GM21529 (cell line): Measurements from ENCODE around the gene CMIP.

Source experiments
- ATAC-seq: cut with Tn5 transposase; IDR thresholded peaks from one replicate; pipeline ENCODE4 v1.9.1; 2021; ENCODE audit not compliant: unreplicated experiment

Gene CMIP

GRCh38 chr16:81629896-81630634 is 185.5 kb downstream of the CMIP start:
- ATAC-seq, result no peak

GRCh38 chr16:81630635-81631031 is 186.0 kb downstream of the CMIP start:
- no peak for ATAC-seq

GRCh38 chr16:81632392-81633146 is 188.0 kb downstream of the CMIP start:
- ATAC-seq, result no peak

- ATAC-seq, result no peak
Observed at GRCh38 chr16:81633147-81633619, 188.6 kb downstream of the CMIP start.

- ATAC-seq, result no peak
Observed at GRCh38 chr16:81633680-81634379, 189.2 kb downstream of the CMIP start.

GRCh38 chr16:81634380-81635062 is 189.9 kb downstream of the CMIP start:
- ATAC-seq, result no peak

GRCh38 chr16:81635063-81635937 is 190.7 kb downstream of the CMIP start:
- no peak for ATAC-seq

- no peak for ATAC-seq
Observed at GRCh38 chr16:81636298-81636993, 191.8 kb downstream of the CMIP start.

GRCh38 chr16:81637336-81638235 is 193.0 kb downstream of the CMIP start:
- ATAC-seq, result no peak

- no peak for ATAC-seq
Observed at GRCh38 chr16:81638286-81638945, 193.8 kb downstream of the CMIP start.

GRCh38 chr16:81639348-81639747 is 194.7 kb downstream of the CMIP start:
- ATAC-seq, result no peak

- ATAC-seq, result no peak
Observed at GRCh38 chr16:81639931-81640680, 195.5 kb downstream of the CMIP start.

GRCh38 chr16:81640681-81641070 is 196.1 kb downstream of the CMIP start:
- ATAC-seq, result no peak

- no peak for ATAC-seq
Observed at GRCh38 chr16:81641395-81642106, 196.9 kb downstream of the CMIP start.

- ATAC-seq, result no peak
Observed at GRCh38 chr16:81642107-81642436, 197.5 kb downstream of the CMIP start.

GRCh38 chr16:81642943-81643342 is 198.3 kb downstream of the CMIP start:
- ATAC-seq, result no peak

- no peak for ATAC-seq
Observed at GRCh38 chr16:81645266-81645694, 200.7 kb downstream of the CMIP start.
